Ecto neural progenitor cell (in vitro differentiated cells): Measurements from ENCODE around the gene NUP42.
A peak's percentile ranks its signal among the peaks of the same experiment; 100 is the strongest.
"Not testable (repeated sequence)": the region's sequence is repeated elsewhere in the genome, so short reads cannot be mapped to it uniquely, and the experiment has no call there.

Experiments used
- DNase-seq: peaks from one replicate; pipeline ENCODE4 v3.0.0-alpha.2; 2018; ENCODE audit warnings: low spot score

NUP42 gene, protein sequence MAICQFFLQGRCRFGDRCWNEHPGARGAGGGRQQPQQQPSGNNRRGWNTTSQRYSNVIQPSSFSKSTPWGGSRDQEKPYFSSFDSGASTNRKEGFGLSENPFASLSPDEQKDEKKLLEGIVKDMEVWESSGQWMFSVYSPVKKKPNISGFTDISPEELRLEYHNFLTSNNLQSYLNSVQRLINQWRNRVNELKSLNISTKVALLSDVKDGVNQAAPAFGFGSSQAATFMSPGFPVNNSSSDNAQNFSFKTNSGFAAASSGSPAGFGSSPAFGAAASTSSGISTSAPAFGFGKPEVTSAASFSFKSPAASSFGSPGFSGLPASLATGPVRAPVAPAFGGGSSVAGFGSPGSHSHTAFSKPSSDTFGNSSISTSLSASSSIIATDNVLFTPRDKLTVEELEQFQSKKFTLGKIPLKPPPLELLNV

DNA sequence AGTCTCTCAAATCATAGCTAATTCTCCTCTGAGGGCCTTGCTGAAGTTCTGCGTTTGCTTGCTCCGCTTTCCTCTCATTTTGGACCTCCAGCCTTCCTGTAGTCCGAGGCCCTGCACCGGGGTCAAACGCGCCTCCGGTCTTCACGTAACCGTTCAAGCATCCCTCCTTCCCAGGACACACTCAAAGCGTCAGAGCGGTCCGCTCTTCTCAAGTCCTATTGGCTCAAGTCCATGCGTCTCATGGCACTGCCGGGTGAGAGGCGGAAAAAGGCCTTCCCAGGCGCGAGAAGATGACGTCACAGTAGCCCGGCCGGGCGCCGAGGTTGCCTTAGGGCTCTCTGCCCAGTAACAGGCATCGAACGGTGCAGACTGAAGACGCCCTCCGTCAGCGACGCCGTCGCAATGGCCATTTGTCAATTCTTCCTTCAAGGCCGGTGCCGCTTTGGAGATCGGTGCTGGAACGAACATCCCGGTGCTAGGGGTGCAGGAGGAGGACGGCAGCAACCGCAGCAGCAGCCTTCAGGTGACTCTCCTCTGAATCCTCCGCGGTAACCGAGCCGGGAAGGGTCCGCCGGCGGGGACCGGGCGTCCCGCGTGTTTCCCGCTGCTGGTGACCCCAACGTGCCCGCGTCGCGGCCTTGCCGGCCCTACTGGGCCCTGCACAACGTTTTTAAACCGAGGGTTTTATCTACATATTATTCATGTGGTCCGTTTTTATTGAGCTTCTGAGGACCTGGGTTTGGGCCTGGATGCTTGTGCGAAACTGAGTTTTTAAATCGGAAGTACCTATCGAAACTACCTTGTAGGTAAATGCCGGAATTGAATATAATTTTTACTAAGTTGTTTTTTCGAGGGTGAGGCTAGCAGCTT lies at the start of gene NUP42:
NUP42 (plus strand) TSS at position 365 of the 870 bp plus-strand sequence; CDS start at position 403, 38 bp downstream.
- peak; percentile 99 for DNase-seq

DNA sequence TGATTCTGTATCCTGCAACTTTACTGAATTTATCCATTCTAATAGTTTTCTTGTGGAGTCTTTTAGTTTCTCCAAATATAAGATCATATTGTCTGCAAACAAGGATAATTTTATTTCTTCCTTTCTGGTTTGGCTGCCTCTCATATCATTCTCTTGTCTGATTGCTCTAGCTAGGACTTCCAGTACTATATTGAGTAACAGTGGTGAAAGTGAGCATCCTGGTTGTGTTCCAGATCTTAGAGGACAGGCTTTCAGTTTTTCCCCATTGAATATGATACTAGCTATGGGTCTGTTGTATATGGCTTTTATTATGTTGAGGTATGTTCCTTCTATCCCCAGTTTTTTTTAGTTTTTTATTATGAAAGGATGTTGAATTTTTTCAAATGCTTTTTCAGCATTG lies 48.1 kb upstream of the NUP42 start:
- no peak for DNase-seq

DNA sequence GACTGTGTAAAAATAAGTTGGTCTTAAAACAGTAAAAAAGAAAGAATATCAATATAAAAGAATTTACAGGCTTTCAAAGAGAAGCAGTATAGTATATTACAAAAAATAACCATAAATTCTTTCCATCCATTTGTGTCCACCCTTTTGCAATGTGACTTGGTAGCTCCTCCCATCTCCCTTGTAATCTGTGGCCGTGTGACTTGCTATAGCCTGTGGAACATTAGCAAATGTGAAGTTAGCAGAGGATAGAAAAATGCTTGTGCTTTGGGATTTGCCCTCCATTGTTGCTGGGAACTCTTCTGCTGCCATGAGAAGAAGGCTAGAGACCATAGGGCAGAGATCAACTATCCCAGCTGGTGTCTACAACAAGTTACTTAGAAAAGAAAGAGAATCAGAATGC lies 46.1 kb upstream of the NUP42 start:
- no peak for DNase-seq

DNA sequence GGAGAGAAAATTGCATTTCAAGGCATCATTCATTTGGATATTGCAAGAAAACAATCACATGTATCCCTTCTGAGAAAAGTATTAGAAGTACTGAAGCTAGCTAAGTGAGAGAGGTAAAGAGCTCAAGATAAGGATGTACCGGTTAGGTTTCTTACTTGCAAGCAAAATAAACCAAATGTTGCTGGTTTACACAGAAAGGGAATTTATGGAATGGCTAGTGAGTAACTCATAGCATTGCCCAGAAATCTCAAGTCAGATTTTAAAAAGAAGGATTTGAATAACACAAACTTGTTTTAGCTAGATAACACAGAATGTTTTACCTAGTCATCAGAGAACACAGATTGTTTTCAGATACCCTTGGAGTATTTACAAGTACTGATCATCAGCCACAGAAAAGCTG lies 45.6 kb upstream of the NUP42 start:
- DNase-seq, result no peak

DNA sequence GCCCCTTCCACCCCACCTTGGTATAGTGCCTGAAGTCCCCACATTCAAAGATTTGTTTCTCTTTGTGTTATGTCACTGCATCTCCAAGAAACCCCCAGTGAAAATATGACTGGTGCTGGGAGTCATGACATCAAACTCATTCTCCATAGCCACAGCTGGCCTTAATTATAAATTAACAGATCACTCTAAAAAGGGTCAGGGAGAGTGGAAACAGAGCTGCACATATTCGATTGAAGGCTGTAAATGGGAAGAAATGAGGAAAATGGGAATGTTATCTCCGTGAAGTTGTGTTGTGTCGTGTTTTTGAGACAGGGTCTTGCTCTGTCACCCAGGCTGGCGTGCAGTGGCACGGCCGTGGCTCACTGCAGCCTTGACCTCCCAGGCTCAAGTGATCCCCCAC lies 24.2 kb upstream of the NUP42 start:
- DNase-seq, result no peak

DNA sequence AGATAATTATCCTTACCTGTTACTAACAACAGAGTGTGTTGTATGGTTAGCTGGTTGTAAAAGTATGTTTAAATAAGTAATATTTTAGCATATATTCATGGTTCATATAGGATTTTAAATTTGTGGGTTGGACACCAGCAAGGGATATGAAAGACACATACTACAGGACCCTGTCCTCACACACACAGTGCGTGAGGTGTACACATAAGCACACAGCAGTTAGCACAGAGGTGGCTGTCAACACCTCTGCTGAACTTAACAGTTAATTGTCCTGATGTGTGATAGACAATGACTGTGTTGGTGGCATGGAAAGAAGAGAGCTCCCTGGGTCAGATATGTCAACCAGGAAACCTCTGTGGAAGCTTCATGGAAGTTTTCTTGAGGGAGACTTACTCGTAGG lies 23.3 kb upstream of the NUP42 start:
- DNase-seq, result no peak

DNA sequence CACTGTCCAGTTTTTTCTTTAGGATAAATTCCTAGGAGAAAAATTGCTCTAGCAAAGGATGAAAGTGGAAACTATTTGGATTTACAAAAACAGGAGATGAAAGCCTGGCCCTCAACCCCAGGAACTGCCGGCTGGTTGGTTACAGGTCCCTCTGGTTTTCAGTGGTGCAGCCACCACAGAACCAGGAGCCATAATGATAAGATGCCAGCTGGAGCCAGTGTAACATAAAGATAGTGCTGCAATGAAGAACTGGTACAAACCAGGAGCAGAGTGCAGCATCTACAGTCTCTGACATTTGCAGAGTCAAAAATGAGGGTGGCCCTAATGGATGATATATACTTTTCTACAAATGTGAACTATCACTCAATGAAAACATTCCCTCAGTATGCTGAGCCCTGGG lies 20.4 kb upstream of the NUP42 start:
- DNase-seq, result no peak

DNA sequence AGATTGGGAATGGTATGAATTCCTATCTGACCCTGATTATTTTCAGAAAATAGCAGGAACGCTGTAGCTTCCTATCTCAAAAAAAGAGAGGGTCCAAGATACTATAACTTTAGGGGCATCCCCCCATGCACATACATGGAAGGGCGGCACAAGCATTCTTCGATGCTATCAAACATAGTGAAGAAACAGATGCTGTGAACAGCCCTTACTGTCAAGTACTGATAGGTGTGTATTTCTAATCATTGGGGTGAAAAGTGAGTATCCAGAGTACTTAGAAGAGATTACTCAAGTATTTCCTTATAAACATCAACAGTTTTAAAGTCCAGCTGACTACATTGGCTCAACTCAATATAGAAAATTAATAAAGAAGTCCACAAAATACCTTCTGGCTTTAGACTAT lies 17.0 kb upstream of the NUP42 start:
- no peak for DNase-seq

DNA sequence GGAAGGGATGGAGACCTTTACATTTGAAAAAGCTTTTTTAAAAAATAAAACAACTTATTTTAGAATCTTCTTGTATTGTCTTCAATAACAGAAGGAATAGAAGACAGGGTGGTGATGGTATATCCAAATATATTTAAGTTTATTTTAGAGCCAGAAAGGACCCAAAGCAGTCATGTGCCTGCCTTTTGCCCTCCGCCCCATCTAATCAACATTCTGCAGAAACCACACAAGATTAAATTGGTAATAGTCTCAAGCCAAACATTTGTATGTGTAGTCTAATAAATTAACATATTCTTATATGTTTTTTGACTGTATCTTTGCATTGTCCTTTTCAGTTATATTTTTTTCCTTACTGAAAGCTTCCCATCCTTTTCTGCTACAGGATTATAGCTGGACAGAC lies 16.5 kb upstream of the NUP42 start:
- no peak for DNase-seq

DNA sequence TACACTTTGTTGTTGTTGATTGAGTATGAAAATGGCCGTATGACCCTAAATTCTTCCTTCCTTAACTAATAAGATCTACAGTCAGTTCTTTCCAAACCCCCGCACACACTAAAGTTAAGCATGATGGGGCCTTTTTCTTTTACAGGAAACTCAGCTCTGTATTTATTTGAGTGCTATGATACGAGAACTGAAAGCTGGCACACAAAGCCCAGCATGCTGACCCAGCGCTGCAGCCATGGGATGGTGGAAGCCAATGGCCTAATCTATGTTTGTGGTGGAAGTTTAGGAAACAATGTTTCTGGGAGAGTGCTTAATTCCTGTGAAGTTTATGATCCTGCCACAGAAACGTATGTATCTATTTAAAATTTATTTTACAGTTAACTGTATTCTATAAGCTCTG lies 14.2 kb upstream of the NUP42 start:
- no peak for DNase-seq

DNA sequence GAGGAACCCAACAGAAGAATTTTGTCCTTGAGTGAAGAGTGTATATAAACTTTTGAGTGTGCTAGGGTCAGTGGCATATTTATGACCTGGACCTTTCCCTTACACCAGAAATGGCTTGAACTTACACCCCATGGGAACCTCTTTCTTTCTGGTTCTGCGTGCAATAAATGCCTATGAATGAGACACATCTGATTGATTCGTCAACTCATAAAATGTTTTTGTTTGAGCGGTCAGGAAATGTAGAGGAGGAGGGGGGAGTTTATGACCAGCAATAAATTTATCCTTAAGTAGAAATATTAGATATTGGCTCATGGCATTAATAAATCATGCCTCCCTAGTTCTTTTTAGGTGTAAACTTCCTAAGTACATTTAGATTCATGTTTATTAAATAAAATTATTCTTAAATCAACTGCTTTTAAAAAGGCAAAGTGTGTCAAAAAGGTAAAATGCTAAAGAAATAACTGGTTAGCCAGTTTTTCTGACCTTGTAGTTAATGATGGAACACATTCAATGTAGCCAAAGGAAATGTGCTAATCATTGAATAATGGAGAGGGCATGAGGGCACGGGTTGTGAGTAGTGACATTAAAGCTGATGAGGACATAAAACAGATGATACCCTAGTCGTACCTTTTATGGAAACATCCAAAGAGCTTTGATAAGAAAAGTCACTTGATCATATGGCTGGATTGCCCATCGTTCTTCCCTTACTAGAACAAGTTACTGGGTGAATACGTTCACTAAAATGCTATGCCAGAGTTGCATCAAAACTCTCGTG lies 13.6 kb upstream of the NUP42 start:
- no peak for DNase-seq

DNA sequence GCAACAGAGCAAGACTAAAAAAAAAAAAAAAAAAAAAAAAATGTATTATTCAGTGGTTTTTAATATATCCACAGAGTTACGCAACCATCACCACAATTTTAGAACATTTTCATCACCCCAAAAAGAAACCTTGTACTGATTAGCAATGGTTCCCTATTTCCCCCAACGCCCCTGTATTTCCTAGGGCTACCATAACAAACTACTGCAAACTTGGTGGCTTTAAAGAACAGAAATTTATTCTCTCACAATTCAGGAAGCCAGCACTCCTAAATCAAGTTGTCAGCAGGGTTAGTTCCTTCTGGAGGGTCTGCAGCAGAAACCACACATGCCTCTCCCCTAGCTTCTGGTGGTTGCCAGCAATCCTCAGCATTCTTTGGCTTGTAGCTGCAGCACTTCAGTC lies 5.9 kb upstream of the NUP42 start:
- DNase-seq, result no peak

DNA sequence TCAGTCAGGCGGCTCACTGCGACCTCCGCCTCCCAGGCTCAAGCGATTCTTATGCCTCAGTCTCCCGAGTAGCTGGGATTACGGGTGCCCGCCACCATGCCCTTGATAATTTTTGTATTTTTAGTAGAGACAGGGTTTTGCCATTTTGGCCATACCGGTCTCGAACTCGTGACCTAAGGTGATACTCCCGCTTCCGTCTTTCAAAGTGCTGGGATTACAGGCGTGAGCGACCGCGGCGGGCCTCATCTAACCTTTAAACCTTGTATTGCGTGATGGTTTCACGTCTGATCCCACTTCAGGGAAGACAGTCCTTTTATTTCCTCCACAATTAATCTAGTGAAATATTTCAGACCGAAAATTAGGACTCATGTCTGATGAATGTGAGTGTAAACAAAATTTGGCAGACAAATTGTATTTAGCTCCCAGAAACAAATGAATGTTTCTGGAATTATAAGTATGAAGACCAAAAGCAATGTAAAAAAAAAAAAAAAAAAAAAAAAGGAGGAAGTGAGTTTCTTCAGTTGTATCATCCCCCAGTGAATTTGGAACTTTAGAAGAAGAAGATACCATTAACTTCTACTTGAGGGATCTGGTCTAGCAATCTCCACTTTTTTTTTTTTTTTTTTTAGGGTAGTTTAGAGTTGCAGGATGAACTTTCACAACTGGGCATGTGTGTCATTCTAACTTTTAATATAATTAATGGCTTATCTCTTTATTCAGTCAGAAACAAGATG lies 1.6 kb downstream of the NUP42 start:
- no peak for DNase-seq

DNA sequence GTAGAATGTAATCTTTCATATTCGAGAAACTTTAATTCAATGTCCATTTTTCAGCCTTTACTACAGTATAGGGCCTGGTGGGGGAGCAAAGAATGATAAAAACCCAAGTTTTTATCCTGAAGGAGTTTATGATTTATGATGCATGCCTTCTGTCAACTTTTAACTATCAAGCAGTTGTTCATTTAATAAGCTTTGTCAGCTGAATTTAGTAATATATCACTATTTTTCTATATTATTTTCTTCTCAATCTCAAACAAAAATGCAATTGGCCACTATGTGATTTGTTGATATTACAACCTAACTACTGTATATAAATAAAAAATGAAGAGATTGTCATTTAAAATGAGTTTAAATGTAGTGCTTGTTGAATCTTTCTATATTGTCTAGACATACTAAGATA lies 2.4 kb downstream of the NUP42 start:
- no peak for DNase-seq

DNA sequence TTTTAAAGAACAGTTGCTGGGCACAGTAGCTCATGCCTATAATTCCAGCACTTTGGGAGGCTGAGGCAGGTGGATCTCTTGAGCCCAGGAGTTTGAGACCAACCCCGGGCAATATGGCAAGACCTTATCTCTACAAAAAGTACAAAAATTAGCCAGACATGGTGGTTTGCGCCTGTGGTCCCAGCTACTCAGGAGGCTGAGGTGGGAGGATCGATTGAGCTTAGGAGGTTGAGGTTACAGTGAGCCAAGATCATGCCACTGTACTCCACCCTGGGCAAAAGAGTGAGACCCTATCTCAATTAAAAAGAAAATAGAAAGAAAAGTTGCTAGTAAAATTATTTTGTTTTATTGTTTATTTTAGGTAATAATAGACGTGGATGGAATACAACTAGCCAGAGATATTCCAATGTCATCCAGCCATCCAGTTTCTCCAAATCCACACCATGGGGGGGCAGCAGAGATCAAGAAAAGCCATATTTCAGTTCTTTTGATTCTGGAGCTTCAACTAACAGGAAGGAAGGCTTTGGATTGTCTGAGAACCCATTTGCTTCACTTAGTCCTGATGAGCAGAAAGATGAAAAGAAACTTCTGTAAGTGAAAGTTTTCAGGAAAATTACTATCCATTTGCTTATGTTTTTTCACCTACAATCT lies 3.0 kb downstream of the NUP42 start:
- DNase-seq, result no peak

DNA sequence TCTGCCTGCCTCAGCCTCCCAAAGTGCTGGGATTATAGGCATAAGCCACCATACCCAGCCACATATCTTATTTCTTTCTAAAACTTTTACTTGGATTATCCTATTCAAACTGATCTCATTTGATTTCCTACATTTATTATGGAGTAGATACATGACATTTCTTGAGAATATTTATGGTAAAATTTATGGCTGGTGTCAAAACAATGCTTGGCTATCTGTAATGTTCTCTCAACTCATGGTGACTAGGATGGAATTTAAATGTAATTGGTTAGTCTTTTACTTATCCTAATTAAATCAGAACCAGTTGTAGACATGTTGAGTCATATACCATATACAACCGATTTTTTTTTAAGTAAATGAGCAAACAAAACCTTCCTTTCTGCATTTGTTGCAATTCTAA lies 4.1 kb downstream of the NUP42 start:
- DNase-seq, result no peak

DNA sequence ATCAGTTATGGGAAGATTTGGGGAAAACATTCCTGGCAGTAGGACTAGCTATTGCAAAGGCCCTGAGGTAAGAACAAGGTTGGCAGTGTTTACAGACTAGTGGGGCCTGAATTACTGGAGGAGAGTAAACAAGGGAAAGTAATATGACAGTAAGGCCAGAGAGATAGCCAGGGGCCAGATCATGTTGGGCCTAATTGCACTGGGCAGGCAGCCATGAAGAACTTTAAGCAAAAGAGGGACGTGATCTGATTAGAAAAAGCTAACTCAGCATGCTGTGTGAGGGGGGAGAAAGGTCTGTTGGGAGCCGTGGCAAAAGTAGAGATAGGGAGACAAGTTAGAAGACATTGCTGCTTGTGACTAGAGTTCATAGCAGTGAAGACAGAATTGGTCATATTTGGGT lies 9.2 kb downstream of the NUP42 start:
- DNase-seq, result no peak

DNA sequence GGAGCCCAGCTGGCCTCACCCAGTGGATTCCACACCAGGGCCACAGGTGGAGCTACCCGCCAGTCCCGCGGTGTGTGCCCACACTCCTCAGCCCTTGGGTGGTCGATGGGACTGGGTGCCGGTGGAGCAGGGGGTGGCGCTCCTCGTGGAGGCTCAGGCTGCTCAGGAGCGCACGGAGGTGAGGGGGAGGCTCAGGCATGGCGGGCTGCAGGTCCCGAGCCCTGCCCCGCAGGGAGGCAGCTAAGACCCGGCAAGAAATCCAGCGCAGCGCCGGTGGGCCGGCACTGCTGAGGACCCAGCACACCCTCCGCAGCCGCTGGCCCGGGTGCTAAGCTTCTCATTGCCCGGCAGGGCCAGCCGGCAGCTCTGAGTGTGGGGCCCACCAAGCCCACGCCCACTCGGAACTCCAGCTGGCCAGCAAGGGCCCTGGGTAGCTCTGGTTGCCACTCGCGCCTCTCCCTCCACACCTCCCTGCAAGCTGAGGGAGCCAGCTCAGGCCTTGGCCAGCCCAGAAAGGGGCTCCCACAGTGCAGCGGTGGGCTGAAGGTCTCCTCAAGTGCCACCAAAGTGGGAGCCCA lies 11.9 kb downstream of the NUP42 start:
- not testable (repeated sequence) for DNase-seq

DNA sequence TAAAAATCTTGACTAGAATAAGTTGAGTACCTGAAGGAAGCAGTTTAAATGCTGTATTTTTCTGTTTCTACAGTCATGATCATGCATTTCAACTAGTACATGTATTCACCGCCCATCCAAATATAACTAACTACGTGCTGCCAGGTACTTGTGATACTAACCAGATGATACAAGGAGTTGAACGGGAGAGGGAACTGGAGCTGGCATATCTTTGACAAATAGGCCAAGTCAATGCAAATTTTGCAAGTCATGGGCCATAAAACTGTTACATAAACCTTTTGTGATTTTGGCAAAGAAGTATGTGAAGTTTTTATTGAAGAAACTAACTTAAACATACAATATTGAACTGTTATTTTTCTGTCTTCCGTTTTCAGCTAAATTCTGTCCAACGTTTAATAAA lies 14.5 kb downstream of the NUP42 start:
- DNase-seq, result no peak

DNA sequence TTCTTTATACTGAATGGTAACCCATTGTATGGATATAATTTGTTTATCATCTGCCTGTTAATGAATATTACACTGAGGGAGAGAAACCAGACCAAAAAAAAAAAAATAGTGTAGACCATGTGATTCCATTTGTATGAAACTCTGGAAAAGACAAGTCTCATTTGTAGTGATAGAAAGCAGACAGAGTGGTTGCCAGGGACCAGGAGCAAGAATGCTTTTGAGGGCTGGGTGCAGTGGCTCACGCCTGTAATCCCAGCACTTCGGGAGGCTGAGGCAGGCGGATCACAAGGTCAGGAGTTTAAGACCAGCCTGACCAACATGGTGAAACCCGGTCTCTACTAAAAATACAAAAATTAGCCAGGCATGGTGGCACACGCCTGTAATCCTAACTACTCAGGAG lies 15.9 kb downstream of the NUP42 start:
- DNase-seq, result not testable (repeated sequence)

DNA sequence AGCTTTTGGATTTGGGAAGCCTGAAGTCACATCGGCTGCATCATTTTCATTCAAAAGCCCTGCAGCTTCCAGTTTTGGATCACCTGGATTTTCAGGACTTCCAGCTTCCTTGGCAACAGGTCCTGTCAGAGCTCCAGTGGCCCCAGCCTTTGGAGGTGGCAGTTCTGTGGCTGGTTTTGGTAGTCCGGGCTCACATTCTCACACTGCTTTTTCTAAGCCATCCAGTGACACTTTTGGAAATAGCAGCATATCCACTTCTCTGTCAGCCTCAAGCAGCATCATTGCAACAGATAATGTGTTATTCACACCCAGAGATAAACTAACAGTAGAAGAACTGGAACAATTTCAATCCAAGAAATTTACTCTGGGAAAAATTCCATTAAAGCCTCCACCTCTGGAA lies 18.5 kb downstream of the NUP42 start:
- DNase-seq, result no peak
